ENCODE results near the gene SLC39A8.

Gene SLC39A8

GRCh38 chr4:102288497-102288896, 56.8 kb downstream of the SLC39A8 start:
- no peaks in the 10 kb centered on the region for H3K4me1 ChIP-seq (ENCODE audit: control insufficient read depth, insufficient read depth, low read length)
- no peak overlapping the region for H3K27ac ChIP-seq (ENCODE audit: extremely low read depth, low read depth, low read length)
- ChIA-PET CTCF (no interaction called here), POLR2A (no interaction called here)
- H3K4me3 ChIP-seq (ENCODE audit: low read depth, low read length), result no peak overlapping the region
- no peaks in the 10 kb centered on the region for H3K36me3 ChIP-seq (ENCODE audit: control insufficient read depth in 2 of 2, insufficient read depth in 1 of 2, low read length in 2 of 2)
- no peaks in the 10 kb centered on the region for H3K9me3 ChIP-seq (ENCODE audit: control insufficient read depth, insufficient read depth, low read depth, low read length)
- TF ChIP-seq ZNF791 (tag by site-specific recombination; IDR thresholded peaks at IDR 0.05), result no peak
- no peak for TF ChIP-seq ZNF132 (tag by site-specific recombination; IDR thresholded peaks at IDR 0.05; ENCODE audit: borderline replicate concordance)
- TF ChIP-seq ZNF707 (tag by site-specific recombination; IDR thresholded peaks at IDR 0.05), result no peak
- TF ChIP-seq ZBTB20 (tag by site-specific recombination; IDR thresholded peaks at IDR 0.05), result no peak
- TF ChIP-seq ZNF639 (tag by site-specific recombination; IDR thresholded peaks at IDR 0.05), result no peak
- TF ChIP-seq ZNF121 (tag by site-specific recombination; IDR thresholded peaks at IDR 0.05), result no peak
- no peak for TF ChIP-seq ZNF600 (tag by site-specific recombination; IDR thresholded peaks at IDR 0.05)
- TF ChIP-seq RBAK (tag by site-specific recombination; IDR thresholded peaks at IDR 0.05), result no peak
- TF ChIP-seq ZFP3 (tag by site-specific recombination; IDR thresholded peaks at IDR 0.05; ENCODE audit: low read depth), result no peak
- TF ChIP-seq ZNF670 (tag by site-specific recombination; IDR thresholded peaks at IDR 0.05; ENCODE audit: low read depth), result no peak

GRCh38 chr4:102285831-102286230, 59.5 kb downstream of the SLC39A8 start:
- Histone ChIP-seq H3K9me3 (ENCODE audit: control insufficient read depth, insufficient read depth, low read depth, low read length) (no peaks in the 10 kb centered on the region), H3K4me1 (ENCODE audit: control insufficient read depth, insufficient read depth, low read length) (no peaks in the 10 kb centered on the region), H3K36me3 (ENCODE audit: control insufficient read depth in 2 of 2, insufficient read depth in 1 of 2, low read length in 2 of 2) (no peaks in the 10 kb centered on the region), H3K27ac (ENCODE audit: extremely low read depth, low read depth, low read length) (no peak overlapping the region), H3K4me3 (ENCODE audit: low read depth, low read length) (no peak overlapping the region)
- ChIA-PET POLR2A (no interaction called here), CTCF (no interaction called here)
- no peak for TF ChIP-seq ZNF76 (tag by site-specific recombination; IDR thresholded peaks at IDR 0.05; ENCODE audit: borderline replicate concordance, low read depth)
- no peak for TF ChIP-seq TSHZ1 (tag by site-specific recombination; IDR thresholded peaks at IDR 0.05; ENCODE audit: borderline replicate concordance)
- no peak for TF ChIP-seq KLF1 (tag by site-specific recombination; IDR thresholded peaks at IDR 0.05)
- no peak for TF ChIP-seq ZNF830 (tag by site-specific recombination; IDR thresholded peaks at IDR 0.05; ENCODE audit: low read depth)
- TF ChIP-seq HOXC10 (CRISPR knock-in tag; IDR thresholded peaks at IDR 0.05), result no peak
- no peak for TF ChIP-seq BCL11B (tag by site-specific recombination; IDR thresholded peaks at IDR 0.05; ENCODE audit: low read depth)
- no peak for TF ChIP-seq ZNF624 (tag by site-specific recombination; IDR thresholded peaks at IDR 0.05)
- TF ChIP-seq ZNF544 (tag by site-specific recombination; IDR thresholded peaks at IDR 0.05), result no peak
- TF ChIP-seq ZNF140 (tag by site-specific recombination; IDR thresholded peaks at IDR 0.05), result no peak
- TF ChIP-seq ZBTB1 (tag by site-specific recombination; IDR thresholded peaks at IDR 0.05), result no peak
- TF ChIP-seq ZFHX2 (tag by site-specific recombination; conservative IDR thresholded peaks at IDR 0.05), result no peak
- no peak for TF ChIP-seq ZNF529 (tag by site-specific recombination; IDR thresholded peaks at IDR 0.05; ENCODE audit: insufficient replicate concordance)
- no peak for TF ChIP-seq ZNF423 (tag by site-specific recombination; IDR thresholded peaks at IDR 0.05)
- no peak for TF ChIP-seq REPIN1 (tag by site-specific recombination; IDR thresholded peaks at IDR 0.05; ENCODE audit: low read depth)
- TF ChIP-seq PRDM10 (tag by site-specific recombination; IDR thresholded peaks at IDR 0.05), result no peak
- no peak for TF ChIP-seq ZBTB48 (tag by site-specific recombination; IDR thresholded peaks at IDR 0.05)
- no peak for TF ChIP-seq ZNF221 (tag by site-specific recombination; IDR thresholded peaks at IDR 0.05; ENCODE audit: borderline replicate concordance)
- no peak for TF ChIP-seq ZNF302 (tag by site-specific recombination; IDR thresholded peaks at IDR 0.05; ENCODE audit: low read depth)
- TF ChIP-seq HOXD13 (CRISPR knock-in tag; IDR thresholded peaks at IDR 0.05; ENCODE audit: borderline replicate concordance), result no peak
